GM19035 (cell line): ENCODE results near the gene KIAA2012.
"Not testable (repeated sequence)": the region's sequence is repeated elsewhere in the genome, so short reads cannot be mapped to it uniquely, and the experiment has no call there.

Experiments used
- ATAC-seq: cut with Tn5 transposase; IDR thresholded peaks from one replicate; pipeline ENCODE4 v1.9.1; 2021; ENCODE audit not compliant: unreplicated experiment

KIAA2012 gene

GRCh38 chr2:202114291-202114690, 41.2 kb downstream of the KIAA2012 start:
- no peak for ATAC-seq

- ATAC-seq: no peak
Measured at GRCh38 chr2:202114795-202115194, 41.7 kb downstream of the KIAA2012 start.

- no peak for ATAC-seq
Measured at GRCh38 chr2:202115479-202115971, 42.5 kb downstream of the KIAA2012 start.

GRCh38 chr2:202116691-202117090, 43.6 kb downstream of the KIAA2012 start:
- no peak for ATAC-seq

- ATAC-seq: no peak
Measured at GRCh38 chr2:202118168-202118567, 45.1 kb downstream of the KIAA2012 start.

GRCh38 chr2:202120828-202121227, 47.8 kb downstream of the KIAA2012 start:
- no peak for ATAC-seq

- ATAC-seq: no peak
Measured at GRCh38 chr2:202121532-202122162, 48.6 kb downstream of the KIAA2012 start.

- no peak for ATAC-seq
Measured at GRCh38 chr2:202122163-202122540, 49.1 kb downstream of the KIAA2012 start.

- no peak for ATAC-seq
Measured at GRCh38 chr2:202122980-202123720, 50.1 kb downstream of the KIAA2012 start.

- ATAC-seq: no peak
Measured at GRCh38 chr2:202124286-202124685, 51.2 kb downstream of the KIAA2012 start.

GRCh38 chr2:202127687-202128331, 54.8 kb downstream of the KIAA2012 start:
- no peak for ATAC-seq

GRCh38 chr2:202129841-202130240, 56.8 kb downstream of the KIAA2012 start:
- no peak for ATAC-seq

GRCh38 chr2:202133200-202133908, 60.3 kb downstream of the KIAA2012 start:
- no peak for ATAC-seq

GRCh38 chr2:202133909-202134265, 60.8 kb downstream of the KIAA2012 start:
- no peak for ATAC-seq

GRCh38 chr2:202135091-202135874, 62.2 kb downstream of the KIAA2012 start:
- ATAC-seq: no peak

- ATAC-seq: not testable (repeated sequence)
Measured at GRCh38 chr2:202136039-202136438, 63.0 kb downstream of the KIAA2012 start.

GRCh38 chr2:202136526-202136925, 63.5 kb downstream of the KIAA2012 start:
- ATAC-seq: no peak

GRCh38 chr2:202140522-202141252, 67.6 kb downstream of the KIAA2012 start:
- no peak for ATAC-seq

GRCh38 chr2:202141329-202141947, 68.4 kb downstream of the KIAA2012 start:
- ATAC-seq: no peak

GRCh38 chr2:202142540-202142939, 69.5 kb downstream of the KIAA2012 start:
- no peak for ATAC-seq
